Heart left ventricle (tissue), 16 donors: ENCODE results near the gene COL20A1. TPM values are rescaled to one million over a fixed set of nuclear protein-coding genes. Genes with fewer than 3 reads are reported as not detected.
A peak's percentile ranks its signal among the peaks of the same experiment; 100 is the strongest.

Source experiments
- ATAC-seq, 4 donors: fragments of 200-7000 bp; cut with Tn5 transposase; one replicate each; pipeline ENCODE4 v1.9.1; 2020 to 2022; ENCODE audit warnings: moderate library complexity in 4 of 4, mild to moderate bottlenecking in 3 of 4, moderate number of reproducible peaks in 1 of 4
- DNase-seq, 5 donors: peaks; one replicate each; pipeline ENCODE4 v3.0.0-alpha.2; 2020
- H3K27ac ChIP-seq, 12 donors: fragments of 200-600 bp; sonication (generic) in 4 of 12; one replicate each; pipeline versions ENCODE4 v1.5.0 to v1.8.0; 2016 to 2022; ENCODE audit warnings: mild to moderate bottlenecking in 2 of 12
- H3K27me3 ChIP-seq, 9 donors: fragments of 200-600 bp; sonication (generic) in 2 of 9; one replicate each; pipeline versions ENCODE4 v1.5.1 to v1.8.0; 2016 to 2022; ENCODE audit warnings: mild to moderate bottlenecking in 3 of 9
- H3K36me3 ChIP-seq, 9 donors: fragments of 200-600 bp; sonication (generic) in 2 of 9; one replicate each; pipeline versions ENCODE4 v1.5.0 to v1.8.0; 2018 to 2022; ENCODE audit warnings: mild to moderate bottlenecking in 2 of 9
- H3K4me1 ChIP-seq, 12 donors: fragments of 200-600 bp; sonication (generic) in 4 of 12; one replicate each; pipeline versions ENCODE4 v1.5.0 to v1.8.0; 2016 to 2022; ENCODE audit warnings: mild to moderate bottlenecking in 3 of 12
- H3K4me3 ChIP-seq, 12 donors: fragments of 200-600 bp; sonication (generic) in 4 of 12; one replicate each; pipeline versions ENCODE4 v1.5.0 to v1.8.0; 2017 to 2022; ENCODE audit warnings: mild to moderate bottlenecking in 9 of 12, moderate library complexity in 4 of 12
- H3K9me3 ChIP-seq, 12 donors: fragments of 200-600 bp; sonication (generic) in 4 of 12; one replicate each; pipeline versions ENCODE4 v1.5.0 to v1.8.0; 2016 to 2022; ENCODE audit warnings: mild to moderate bottlenecking in 1 of 12
- CTCF ChIP-seq, 12 donors: fragments of 200-600 bp; sonication (generic) in 4 of 12; IDR thresholded peaks; one replicate each; pipeline versions ENCODE4 v1.5.0 to v1.8.0; 2018 to 2022; ENCODE audit warnings: antibody characterized with exemption in 12 of 12, mild to moderate bottlenecking in 5 of 12
- POLR2A ChIP-seq, 2 donors: fragments of 450-650 bp; IDR thresholded peaks; one replicate each; pipeline ENCODE4 v1.6.1; 2017; ENCODE audit warnings: antibody characterized with exemption in 2 of 2, mild to moderate bottlenecking in 2 of 2, moderate library complexity in 2 of 2
- WGBS, 4 donors: extraction: QIAGEN DNeasy Blood & Tissue Kit in 2 of 4; methylation state at CpG; one replicate each; pipeline versions ENCODE4 v1.1.5 to v1.1.7; 2013 to 2018; 5-methylcytosine and 5-hydroxymethylcytosine counted together
- intact Hi-C, 10 donors: fragments of 100-400 bp; cut with DNase I; formaldehyde crosslinking; loops; one replicate each; pipeline versions ENCODE4 v1.11.1 to v1.14.2; 2022
- polyA plus RNA-seq, 2 donors: library from polyadenylated mRNA; stranded (reverse); fragments of 200-250 nt; gene quantifications; one replicate each; pipeline ENCODE4 v1.2.3, GENCODE V29; 2013
- total RNA-seq, 9 donors: library from RNA; depleted of rRNA in 2 of 9; stranded (reverse); fragments of >200 nt in 2 of 9; fragmentation: NEBNext Ultra II Directional in 3 of 9; extraction: Animal tissue kit (Norgen Biotek cat#: 25700) in 3 of 9; gene quantifications; one replicate each; pipeline versions ENCODE4 v1.1.0 to v1.2.4, GENCODE V29; 2016 to 2023
- donor health status: ischemic (EF 13 %, LVEDD 7.1; RV severe dilation, severe dysfunction).
- donor health status: healthy with polysubstance abuse.
- donor health status: DM: no; HTN: yes; CAD: no.
- donor health status: DM: no; HTN: no; CAD: no.
- donor health status: ischemic (EF 25% LVEDD 6.9; RV normal size, moderate dysfunction).
- donor health status: ischemic (EF 25% LVEDD 5.7; RV mildly dilated, moderate dysfunction).
- donor health status: healthy.
- donor health status: DM: yes; HTN: yes; CAD: no.
- donor health status: ischemic (EF 35%, LVEDD 5.7; RV mildly dilated, moderate dysfunction).
- donor health status: nonischemic (EF 11% LVEDD 7.7; RV severe dilation, severe dysfunction).
- donor health status: DM: yes; HTN: yes; CAD: no.
- donor health status: PGD.
- donor health status: ischemic (EF 29% LVEDD 5.4; RV normal size, mild dysfunction).
- donor health status: nonischemic (EF 23%, LVEDD 6.1; RV moderate dilation, normal function).

The COL20A1 gene
- total and polyA plus RNA-seq, 11 donors, result not detected

- H3K27ac ChIP-seq, result no peak overlapping the region
- TF ChIP-seq POLR2A (IDR thresholded peaks at IDR 0.05) (no peak), CTCF (IDR thresholded peaks at IDR 0.05) (no peak)
- no peak overlapping the region for H3K4me3 ChIP-seq
- H3K4me1 ChIP-seq, result peaks cover 0 to 7% (median 0%) of the 10 kb centered on the region in 12 donors
- DNase-seq, result peak in 2 of 5 donors; percentile 26 to 31
- ATAC-seq, result no peak
- no peaks in the 10 kb centered on the region for H3K9me3 ChIP-seq
- peaks cover 0 to 28% (median 16%) of the 10 kb centered on the region in 9 donors for H3K36me3 ChIP-seq
- H3K27me3 ChIP-seq, result peaks cover 11 to 32% (median 23%) of the 10 kb centered on the region in 9 donors
- WGBS, 4 donors, result 75 to 82% (median 80%) methylated on average over 8 to 10 of the region's 10 CpGs
- intact Hi-C loops, result no loop called here
Observed at GRCh38 chr20:63291811-63292210, 1.2 kb upstream of the COL20A1 start.

- Histone ChIP-seq H3K27ac (no peak overlapping the region), H3K4me1 (peaks cover 0 to 7% (median 0%) of the 10 kb centered on the region in 12 donors), H3K9me3 (no peaks in the 10 kb centered on the region), H3K36me3 (peaks cover 0 to 23% (median 15%) of the 10 kb centered on the region in 9 donors), H3K27me3 (peaks cover 11 to 37% (median 28%) of the 10 kb centered on the region in 9 donors), H3K4me3 (no peak overlapping the region)
- 78 to 90% (median 82%) methylated on average over 10 to 16 of the region's 16 CpGs for WGBS, 4 donors
- no peak for TF ChIP-seq POLR2A (IDR thresholded peaks at IDR 0.05)
- TF ChIP-seq CTCF (IDR thresholded peaks at IDR 0.05), result no peak
- intact Hi-C loops, result no loop called here
- ATAC-seq (no peak), DNase-seq (peak in 2 of 5 donors; percentile 12 to 40)
Observed at GRCh38 chr20:63292292-63292701, 689 bp upstream of the COL20A1 start.

- Histone ChIP-seq H3K9me3 (no peaks in the 10 kb centered on the region), H3K27me3 (peaks cover 16 to 49% (median 37%) of the 10 kb centered on the region in 9 donors), H3K4me1 (peaks cover 0 to 7% (median 0%) of the 10 kb centered on the region in 12 donors), H3K4me3 (no peak overlapping the region), H3K27ac (no peak overlapping the region), H3K36me3 (peaks cover 0 to 11% (median 5%) of the 10 kb centered on the region in 9 donors)
- intact Hi-C loops, result no loop called here
- WGBS, 4 donors, result 30 to 66% (median 60%) methylated on average over 2 to 11 of the region's 11 CpGs
- no peak for TF ChIP-seq CTCF (IDR thresholded peaks at IDR 0.05)
- no peak for TF ChIP-seq POLR2A (IDR thresholded peaks at IDR 0.05)
- no peak for ATAC-seq
- peak in 2 of 5 donors; percentile 12 to 53 for DNase-seq
Observed at GRCh38 chr20:63293456-63293855, 470 bp downstream of the COL20A1 start.

GRCh38 chr20:63293871-63294535 is 1.0 kb downstream of the COL20A1 start:
- H3K27ac ChIP-seq, result no peak overlapping the region
- intact Hi-C loops, result no loop called here
- H3K36me3 ChIP-seq, result peaks cover 0 to 6% (median 0%) of the 10 kb centered on the region in 9 donors
- peaks cover 0 to 7% (median 0%) of the 10 kb centered on the region in 12 donors for H3K4me1 ChIP-seq
- WGBS, 4 donors, result 60 to 92% (median 75%) methylated on average over 8 to 22 of the region's 22 CpGs
- no peak for ATAC-seq
- peak in 1 of 5 donors; percentile 8 for DNase-seq
- TF ChIP-seq CTCF (IDR thresholded peaks at IDR 0.05), result no peak
- TF ChIP-seq POLR2A (IDR thresholded peaks at IDR 0.05), result no peak
- no peak overlapping the region for H3K4me3 ChIP-seq
- peaks cover 16 to 54% (median 39%) of the 10 kb centered on the region in 9 donors for H3K27me3 ChIP-seq
- no peaks in the 10 kb centered on the region for H3K9me3 ChIP-seq
